GM19193 (cell line): Measurements from ENCODE around the gene VWCE.

Source experiments
- POLR2A ChIP-seq: IDR thresholded peaks from 4 replicates; pipeline ENCODE4 v1.6.1; 2011; ENCODE audit not compliant: insufficient read depth, insufficient read length; ENCODE audit errors: extremely low read depth

VWCE gene

GRCh38 chr11:61278001-61278470 is 17.1 kb downstream of the VWCE start:
- no peak for TF ChIP-seq POLR2A

- TF ChIP-seq POLR2A: no peak
Observed at GRCh38 chr11:61277186-61278000, 17.7 kb downstream of the VWCE start.

GRCh38 chr11:61275191-61275590 is 19.9 kb downstream of the VWCE start:
- TF ChIP-seq POLR2A: no peak

GRCh38 chr11:61274084-61274483 is 21.0 kb downstream of the VWCE start:
- TF ChIP-seq POLR2A: no peak

DNA sequence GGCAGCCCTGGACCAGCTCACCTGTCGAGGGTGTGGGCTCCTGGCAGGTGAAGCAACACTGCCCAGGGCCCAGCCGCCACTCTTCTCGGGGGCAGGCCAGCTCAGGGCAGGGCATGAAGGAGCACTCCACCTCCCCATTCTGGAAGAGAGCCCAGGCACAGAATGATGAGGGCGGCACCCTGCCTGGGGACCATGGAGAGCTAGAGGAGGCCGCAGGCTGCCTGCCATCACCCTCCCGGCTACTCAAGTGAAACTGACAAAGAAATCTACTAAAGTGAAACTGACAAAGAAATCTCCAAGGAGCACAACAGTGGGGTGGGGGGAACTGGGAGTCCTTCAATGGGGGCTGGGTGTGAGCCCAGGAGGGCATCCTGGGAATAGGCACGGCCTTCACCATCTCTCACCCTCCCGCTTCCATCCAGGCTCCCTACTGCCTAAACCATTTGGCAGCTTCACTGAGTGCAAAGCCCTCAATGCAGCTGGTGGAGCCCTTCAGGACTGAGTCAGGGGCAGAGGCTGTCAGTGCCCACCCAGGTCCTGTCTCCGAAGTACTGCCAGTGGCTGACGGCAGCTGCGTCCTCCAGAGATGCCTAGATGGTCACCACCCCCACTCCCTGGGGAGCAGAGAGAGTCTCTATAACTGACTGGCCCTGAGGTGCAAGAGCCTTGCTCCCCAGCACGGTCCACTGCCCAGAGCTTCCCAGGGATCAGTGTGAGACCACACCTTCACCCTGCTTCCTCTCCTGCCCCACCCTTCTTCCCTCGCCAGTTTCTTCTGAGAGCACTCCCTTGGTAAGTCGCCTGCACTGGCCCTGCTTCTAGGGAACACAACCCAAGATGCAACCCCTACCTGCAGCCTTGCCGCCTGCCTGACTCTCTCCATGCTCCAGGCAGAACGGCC is 21.7 kb downstream of the VWCE start:
- no peak for TF ChIP-seq POLR2A

GRCh38 chr11:61272731-61273130 is 22.4 kb downstream of the VWCE start:
- TF ChIP-seq POLR2A: no peak

DNA sequence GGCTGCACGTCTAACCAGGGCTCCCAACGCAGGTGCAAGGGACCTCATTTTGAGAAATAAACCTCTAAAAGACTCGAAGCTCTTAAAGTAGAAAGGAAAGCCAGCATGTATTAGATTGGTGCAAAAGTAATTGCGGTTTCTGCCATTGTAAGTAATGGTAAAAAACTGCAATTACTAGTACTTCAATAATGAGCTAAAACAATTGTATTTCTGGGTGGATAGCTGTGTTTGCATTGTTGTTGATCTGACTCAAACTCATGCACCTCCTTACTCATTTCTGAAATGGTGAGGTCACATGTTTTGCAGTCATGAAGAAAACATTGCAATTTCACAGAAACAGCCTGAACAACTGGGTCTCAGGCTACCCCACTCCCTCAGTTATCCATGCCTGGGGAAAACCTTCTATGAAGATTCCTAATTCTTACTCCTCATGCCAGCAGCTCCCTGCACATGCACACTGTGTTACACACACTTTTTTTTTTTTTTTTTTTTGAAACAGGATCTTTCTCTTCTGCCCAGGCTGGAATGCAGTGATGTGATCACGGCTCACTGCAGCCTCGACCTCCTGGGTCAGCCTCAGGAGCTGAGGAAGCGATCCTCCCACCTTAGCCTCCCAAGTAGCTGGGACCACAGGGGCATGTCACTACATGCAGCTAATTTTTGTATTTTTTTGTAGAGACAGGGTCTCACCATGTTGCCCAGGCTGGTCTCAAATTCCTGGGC is 24.6 kb downstream of the VWCE start:
- no peak for TF ChIP-seq POLR2A

DNA sequence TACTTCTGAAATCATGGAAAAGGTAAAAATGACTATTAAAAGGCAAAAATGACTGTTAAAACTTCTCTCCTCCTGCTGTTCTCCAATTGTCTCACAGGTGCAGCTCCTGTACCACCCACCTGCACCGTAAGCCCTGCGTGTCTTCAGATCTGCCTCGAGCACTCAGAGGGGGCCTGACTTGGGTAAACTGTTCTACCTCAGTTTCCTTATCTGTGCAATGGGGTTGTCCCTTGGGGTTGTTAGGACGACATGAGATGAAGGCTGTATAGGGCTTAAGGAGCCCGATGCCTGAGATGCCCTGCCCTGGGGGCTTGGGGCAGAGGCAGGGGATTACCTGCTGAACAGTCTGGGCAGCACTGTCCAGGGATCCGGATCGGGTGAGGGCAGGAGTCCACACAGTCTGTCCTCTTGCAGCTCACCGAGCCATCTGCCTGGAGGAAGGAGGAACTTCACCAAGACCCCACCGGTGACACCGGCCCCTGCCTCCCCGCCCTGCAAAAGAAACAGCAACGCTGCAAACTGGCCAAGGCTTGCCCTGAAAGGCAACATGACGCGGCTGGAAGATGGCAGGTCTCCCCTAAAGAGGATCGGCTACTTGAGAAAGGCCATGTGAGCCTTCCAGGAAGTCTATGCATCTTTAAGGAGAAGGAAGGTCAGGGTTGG is 26.4 kb downstream of the VWCE start:
- TF ChIP-seq POLR2A: no peak

- no peak for TF ChIP-seq POLR2A
Observed at GRCh38 chr11:61267437-61267841, 27.7 kb downstream of the VWCE start.

DNA sequence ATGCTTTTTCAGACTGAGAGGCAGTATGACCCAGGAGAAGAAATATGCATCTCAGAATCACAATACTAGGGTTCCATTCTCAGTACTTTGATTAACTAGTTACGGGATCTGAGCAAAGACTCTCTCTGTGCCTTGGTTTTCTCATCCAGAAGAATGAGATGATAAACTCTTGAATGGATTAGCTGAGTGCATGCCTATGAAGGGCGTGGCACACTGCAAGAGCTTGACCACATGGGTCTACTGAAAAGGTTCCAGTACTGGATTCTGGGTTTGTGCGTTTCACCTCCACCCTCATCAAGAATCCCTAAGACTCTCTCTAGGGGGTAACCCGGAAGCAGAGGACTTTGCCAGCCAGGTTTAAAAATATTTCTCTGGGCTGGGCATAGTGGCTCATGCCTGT is 28.5 kb downstream of the VWCE start:
- no peak for TF ChIP-seq POLR2A

DNA sequence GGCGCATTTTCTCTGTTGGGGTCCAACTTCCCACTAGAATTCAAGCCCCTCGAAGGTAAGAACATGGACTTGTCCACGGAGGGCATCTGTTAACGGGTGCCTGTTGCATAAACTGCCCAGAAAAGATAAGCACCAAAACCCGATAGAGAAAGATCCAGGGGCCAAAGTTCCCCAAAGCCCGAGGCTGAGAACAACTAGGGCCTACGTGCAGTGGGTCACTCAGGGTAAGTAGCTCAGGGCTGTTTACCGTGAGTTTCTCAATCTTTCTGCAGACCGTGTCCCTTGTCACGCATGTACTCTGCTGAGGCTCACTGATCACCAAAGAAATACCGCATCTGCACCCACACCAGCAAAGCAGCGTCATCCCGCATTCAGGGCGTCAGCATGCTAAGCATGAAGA is 29.8 kb downstream of the VWCE start:
- no peak for TF ChIP-seq POLR2A

DNA sequence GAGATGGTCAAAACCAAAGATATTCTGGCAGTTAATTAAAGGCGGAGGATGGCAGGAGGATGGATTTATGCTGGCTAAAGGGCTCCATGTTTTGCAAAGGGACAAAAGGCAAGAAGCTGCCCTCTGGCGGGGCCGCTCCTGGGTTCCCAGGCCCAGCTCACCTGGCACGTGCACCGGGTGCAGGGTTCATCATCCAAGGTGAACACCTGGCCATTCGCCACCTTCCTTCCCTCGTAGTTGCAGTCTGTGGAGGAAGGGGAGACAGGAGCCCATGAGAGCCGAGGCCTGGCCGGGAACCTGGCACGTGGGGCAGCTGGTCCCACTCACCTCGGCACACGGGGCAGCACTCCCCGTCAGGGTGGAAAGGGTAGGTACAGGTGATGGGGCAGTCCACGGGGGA is 30.3 kb downstream of the VWCE start:
- TF ChIP-seq POLR2A: no peak

DNA sequence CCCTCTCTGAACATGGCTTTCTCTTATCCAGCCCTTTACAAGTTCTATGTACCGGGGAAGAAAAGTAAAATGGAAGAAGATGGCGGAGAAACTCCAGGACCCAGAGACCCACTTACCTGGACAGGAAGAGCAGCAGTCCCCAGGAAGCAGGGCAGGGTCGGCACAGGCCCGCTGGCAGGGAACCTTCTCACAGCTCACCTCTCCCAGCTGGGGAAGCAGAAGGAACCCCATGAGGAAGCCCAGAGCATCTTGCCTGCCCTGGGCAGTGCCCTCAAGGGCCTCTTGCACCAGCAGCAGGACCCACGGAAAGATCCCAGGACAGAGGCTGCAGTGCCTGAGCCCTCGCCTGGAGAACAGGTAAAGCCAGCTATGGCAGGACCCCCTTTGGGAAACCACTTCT is 30.7 kb downstream of the VWCE start:
- TF ChIP-seq POLR2A: no peak

DNA sequence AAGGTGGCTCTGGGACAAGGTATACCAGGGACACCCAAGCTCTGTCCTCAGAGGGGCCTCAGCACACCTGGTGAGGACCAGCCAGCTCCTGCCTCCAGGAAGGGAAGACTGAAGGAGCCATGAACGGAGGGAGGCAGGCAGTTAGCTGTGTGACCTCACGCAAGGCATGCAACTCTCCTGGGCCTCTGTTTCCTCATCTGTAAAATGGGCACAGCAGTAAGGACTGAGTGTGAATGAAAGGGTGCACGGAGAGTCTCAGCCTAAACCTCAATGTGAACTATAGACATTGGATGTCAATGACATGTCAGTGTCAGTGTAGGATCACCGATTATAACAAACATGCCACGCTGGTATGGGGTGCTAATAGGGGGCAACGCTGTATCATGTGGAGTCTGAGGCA is 35.8 kb downstream of the VWCE start:
- no peak for TF ChIP-seq POLR2A
